OCI-LY7 (cell line): ENCODE measurements around the gene MEAK7. TPM values are rescaled to one million over a fixed set of nuclear protein-coding genes. Genes with fewer than 3 reads are reported as not detected.

ENCODE experiments used
- BruUV-seq: library from RNA; stranded (reverse); fragments of 400-500 nt; replicated peaks from 2 replicates; lab custom pipeline; 2021; lab: Mats Ljungman, UMichigan
- CTCF ChIA-PET: fragments of 300-600 bp; sonication (Branson Sonifier 250); formaldehyde crosslinking; loops from one replicate; lab custom pipeline; 2022; ENCODE audit warnings: antibody characterized with exemption; ENCODE audit not compliant: unreplicated experiment; lab: Charles Lee
- POLR2A ChIA-PET: fragments of 300-600 bp; sonication (Branson Sonifier 250); formaldehyde crosslinking; loops from one replicate; lab custom pipeline; 2022; ENCODE audit warnings: antibody characterized with exemption; lab: Charles Lee
- DNase-seq: peaks from one replicate; pipeline ENCODE4 v3.0.0-alpha.2; 2015; ENCODE audit warnings: low spot score
- H2AFZ ChIP-seq: fragments of 200-600 bp; sonication (generic), shearing (Covaris generic); 2 replicates; pipeline ENCODE4 v1.6.1; 2014; ENCODE audit warnings: mild to moderate bottlenecking, antibody characterized with exemption, low read length, moderate library complexity
- H3K27ac ChIP-seq: fragments of 200-600 bp; sonication (generic); 2 replicates; pipeline ENCODE4 v1.5.1; 2014; ENCODE audit warnings: mixed run types, low read depth, mild to moderate bottlenecking, moderate library complexity, low read length, inconsistent platforms; ENCODE audit not compliant: poor library complexity, severe bottlenecking
- H3K36me3 ChIP-seq: fragments of 200-600 bp; sonication (generic); 2 replicates; pipeline ENCODE4 v1.6.1; 2014; ENCODE audit warnings: mild to moderate bottlenecking, antibody characterized with exemption, low read length, moderate library complexity, mixed read lengths; ENCODE audit not compliant: insufficient read depth
- H3K4me1 ChIP-seq: fragments of 200-600 bp; sonication (generic); 2 replicates; pipeline ENCODE4 v1.5.1; 2014; ENCODE audit warnings: mild to moderate bottlenecking, low read length; ENCODE audit not compliant: insufficient read depth, poor library complexity, severe bottlenecking
- H3K4me2 ChIP-seq: fragments of 200-600 bp; sonication (generic); 2 replicates; pipeline ENCODE4 v1.6.1; 2014; ENCODE audit warnings: mild to moderate bottlenecking, low read length
- H3K4me3 ChIP-seq: fragments of 200-600 bp; sonication (generic); 2 replicates; pipeline ENCODE4 v1.5.1; 2014; ENCODE audit warnings: mild to moderate bottlenecking, low read depth, low read length; ENCODE audit not compliant: poor library complexity, severe bottlenecking
- H3K79me2 ChIP-seq: fragments of 200-600 bp; sonication (generic); 2 replicates; pipeline ENCODE4 v1.6.1; 2016; ENCODE audit warnings: low read depth, mild to moderate bottlenecking, low read length, moderate library complexity, mixed read lengths; ENCODE audit not compliant: insufficient read depth
- H3K9me2 ChIP-seq: fragments of 200-600 bp; sonication (generic); 2 replicates; pipeline ENCODE4 v1.6.1; 2016; ENCODE audit warnings: mild to moderate bottlenecking, low read length, mixed read lengths; ENCODE audit not compliant: insufficient read depth
- H3K9me3 ChIP-seq: fragments of 200-600 bp; sonication (generic); 2 replicates; pipeline ENCODE4 v1.6.1; 2014; ENCODE audit warnings: mild to moderate bottlenecking, mixed run types, low read length, mixed read lengths
- H4K20me1 ChIP-seq: fragments of 200-600 bp; sonication (generic); 2 replicates; pipeline ENCODE4 v1.6.1; 2014; ENCODE audit warnings: mild to moderate bottlenecking, antibody characterized with exemption, low read length, moderate library complexity, mixed read lengths; ENCODE audit not compliant: insufficient read depth
- CTCF ChIP-seq: fragments of 200-600 bp; sonication (generic); conservative IDR thresholded peaks from 2 replicates; pipeline ENCODE4 v1.5.1; 2014; ENCODE audit warnings: mild to moderate bottlenecking, antibody characterized with exemption, low read length, moderate library complexity, mixed read lengths
- EZH2phosphoT487 ChIP-seq: fragments of 200-600 bp; sonication (generic); IDR thresholded peaks from 2 replicates; pipeline ENCODE4 v1.6.1; 2018; ENCODE audit warnings: low read depth, borderline replicate concordance, mild to moderate bottlenecking, mixed run types, antibody characterized with exemption, low read length, moderate library complexity, mixed read lengths
- intact Hi-C: fragments of 100-400 bp; cut with micrococcal nuclease; formaldehyde crosslinking; loops from one replicate; pipeline ENCODE4 v1.10.0; 2022; ENCODE audit not compliant: unreplicated experiment
- total RNA-seq, 2 experiments: library from RNA; depleted of rRNA in 1 of 2; stranded (reverse); fragments of >200 nt in 1 of 2; shearing (Covaris generic) in 1 of 2; gene quantifications; 2 replicates each; pipeline ENCODE4 v1.2.3, GENCODE V29; 2014 to 2022

Gene MEAK7
- total RNA-seq, 2 experiments from 2014 or later = 12.0 to 20.5 TPM

GRCh38 chr16:84459941-84460405 is 44.5 kb downstream of the MEAK7 start:
- CTCF ChIA-PET = no interaction called here
- intact Hi-C loops = no loop called here
- no peaks in the 10 kb centered on the region for H3K36me3 ChIP-seq
- no peaks in the 10 kb centered on the region for H3K9me2 ChIP-seq
- BruUV-seq = no TSS peak
- no peak overlapping the region for H3K27ac ChIP-seq
- no peak overlapping the region for H3K4me3 ChIP-seq
- no peaks in the 10 kb centered on the region for H3K4me1 ChIP-seq
- no peaks in the 10 kb centered on the region for H4K20me1 ChIP-seq
- no peak overlapping the region for H3K4me2 ChIP-seq
- H3K9me3 ChIP-seq = no peaks in the 10 kb centered on the region
- no peaks in the 10 kb centered on the region for H3K79me2 ChIP-seq
- POLR2A ChIA-PET = no interaction called here
- H2AFZ ChIP-seq = no peak overlapping the region
- no peak for DNase-seq
- TF ChIP-seq EZH2phosphoT487 = no peak
- TF ChIP-seq CTCF = no peak

GRCh38 chr16:84459533-84459894 is 44.9 kb downstream of the MEAK7 start:
- TF ChIP-seq EZH2phosphoT487 (no peak), CTCF (no peak)
- ChIA-PET POLR2A (no interaction called here), CTCF (no interaction called here)
- Histone ChIP-seq H3K36me3 (no peaks in the 10 kb centered on the region), H3K4me3 (no peak overlapping the region), H2AFZ (no peak overlapping the region), H3K27ac (no peak overlapping the region), H4K20me1 (no peaks in the 10 kb centered on the region), H3K79me2 (no peaks in the 10 kb centered on the region), H3K9me3 (no peaks in the 10 kb centered on the region), H3K4me2 (no peak overlapping the region), H3K9me2 (no peaks in the 10 kb centered on the region), H3K4me1 (no peaks in the 10 kb centered on the region)
- DNase-seq = no peak
- BruUV-seq = no TSS peak
- intact Hi-C loops = no loop called here

GRCh38 chr16:84458606-84459532 is 45.6 kb downstream of the MEAK7 start:
- CTCF ChIA-PET = no interaction called here
- Histone ChIP-seq H3K9me3 (no peaks in the 10 kb centered on the region), H3K4me3 (no peak overlapping the region), H2AFZ (no peak overlapping the region), H3K4me2 (no peak overlapping the region), H3K9me2 (no peaks in the 10 kb centered on the region), H3K36me3 (no peaks in the 10 kb centered on the region), H4K20me1 (no peaks in the 10 kb centered on the region), H3K4me1 (no peaks in the 10 kb centered on the region), H3K79me2 (no peaks in the 10 kb centered on the region), H3K27ac (no peak overlapping the region)
- no TSS peak for BruUV-seq
- POLR2A ChIA-PET = no interaction called here
- no peak for DNase-seq
- TF ChIP-seq EZH2phosphoT487 (no peak), CTCF (no peak)
- intact Hi-C loops = no loop called here
